Fibroblast of mammary gland (primary cell): Measurements from ENCODE around the gene RPRM.
"Not testable (repeated sequence)": the region's sequence is repeated elsewhere in the genome, so short reads cannot be mapped to it uniquely, and the experiment has no call there.

ENCODE experiments used
- DNase-seq: peaks from one replicate; pipeline ENCODE4 v3.0.0-alpha.2; 2010; ENCODE audit warnings: low read depth
- H3K4me3 ChIP-seq: 2 replicates; pipeline ENCODE4 v1.5.1; 2011; ENCODE audit warnings: low read depth, mild to moderate bottlenecking, low read length, moderate library complexity; ENCODE audit not compliant: control insufficient read depth
- CTCF ChIP-seq: conservative IDR thresholded peaks from 2 replicates; pipeline ENCODE4 v1.5.1; 2011; ENCODE audit warnings: low read depth, low read length, inconsistent platforms; ENCODE audit not compliant: control insufficient read depth, insufficient read depth

The RPRM gene

GRCh38 chr2:153478289-153479261, at the start of gene RPRM:
Gene RPRM, minus strand, starts transcription at chr2:153478762. Its CDS starts 197 bp downstream, at chr2:153478565.
- H3K4me3 ChIP-seq: peak within 1 kb of the TSS; percentile 31
- peak; percentile 54 for TF ChIP-seq CTCF
- DNase-seq: peak; percentile 57

GRCh38 chr2:153519257-153519875, 40.8 kb upstream of the RPRM start:
- TF ChIP-seq CTCF: peak; percentile 66
- no peak overlapping the region for H3K4me3 ChIP-seq
- peak; percentile 63 for DNase-seq

- no peak for TF ChIP-seq CTCF
Measured at GRCh38 chr2:153512331-153512730, 33.8 kb upstream of the RPRM start.

GRCh38 chr2:153510996-153511395, 32.4 kb upstream of the RPRM start:
- no peak overlapping the region for H3K4me3 ChIP-seq
- DNase-seq: no peak
- TF ChIP-seq CTCF: no peak

More at GRCh38 chr2:153512331-153512730, 33.8 kb upstream of the RPRM start:
- DNase-seq: no peak
- no peak overlapping the region for H3K4me3 ChIP-seq

- no peak overlapping the region for H3K4me3 ChIP-seq
- no peak for DNase-seq
- TF ChIP-seq CTCF: no peak
Measured at GRCh38 chr2:153509133-153509532, 30.6 kb upstream of the RPRM start.

- H3K4me3 ChIP-seq, DNase-seq: not testable (repeated sequence)
Measured at GRCh38 chr2:153506499-153506898, 27.9 kb upstream of the RPRM start.

GRCh38 chr2:153499439-153499838, 20.9 kb upstream of the RPRM start:
- no peak overlapping the region for H3K4me3 ChIP-seq
- no peak for TF ChIP-seq CTCF
- DNase-seq: no peak
